K562 (cell line): ENCODE measurements around the gene ASIC3. TPM values are rescaled to one million over a fixed set of nuclear protein-coding genes. Genes with fewer than 3 reads are reported as not detected.
A peak's percentile ranks its signal among the peaks of the same experiment; 100 is the strongest.

Experiments
- CREB5 ChIP-seq: fragments of 250-450 bp; sonication (Bioruptor Pico); IDR thresholded peaks from 2 replicates; pipeline ENCODE4 v1.5.0; 2020; ENCODE audit warnings: mild to moderate bottlenecking
- DDX20 ChIP-seq: fragments of 450-650 bp; IDR thresholded peaks from 2 replicates; pipeline ENCODE4 v1.6.1; 2016; ENCODE audit warnings: missing genetic modification characterization, low read depth, mild to moderate bottlenecking, missing compliant biosample characterization, moderate library complexity
- ETV1 ChIP-seq: fragments of 450-650 bp; conservative IDR thresholded peaks from 2 replicates; pipeline ENCODE4 v1.6.1; 2016; ENCODE audit warnings: missing genetic modification characterization, control low read depth, low read depth, missing compliant biosample characterization
- ETV5 ChIP-seq: sonication (generic); formaldehyde crosslinking; IDR thresholded peaks from 2 replicates; pipeline ENCODE4 v1.4.0; 2020; ENCODE audit warnings: low read depth, mild to moderate bottlenecking, missing genetic modification reagents
- GTF3C2 ChIP-seq: IDR thresholded peaks from 3 replicates; pipeline ENCODE4 v1.6.1; 2011; ENCODE audit warnings: borderline replicate concordance, mild to moderate bottlenecking, moderate library complexity; ENCODE audit not compliant: insufficient read length; ENCODE audit errors: extremely low read depth
- KAT8 ChIP-seq: fragments of 450-650 bp; IDR thresholded peaks from 2 replicates; pipeline ENCODE4 v1.6.1; 2016; ENCODE audit warnings: low read depth, mild to moderate bottlenecking
- NRF1 ChIP-seq, 2 experiments: fragments of 450-650 bp; IDR thresholded peaks in 1 of 2; conservative IDR thresholded peaks in 1 of 2; 2 replicates each; pipeline ENCODE4 v1.6.1; 2014; ENCODE audit warnings: mild to moderate bottlenecking in 2 of 2
- RHOXF2B ChIP-seq: fragments of 250-450 bp; sonication (Bioruptor Pico); conservative IDR thresholded peaks from 2 replicates; pipeline ENCODE4 v1.5.1; 2021
- TAF15 ChIP-seq: fragments of 200-400 bp; formaldehyde crosslinking; IDR thresholded peaks from 2 replicates; pipeline ENCODE4 v1.6.1; 2017; ENCODE audit warnings: mild to moderate bottlenecking, low read depth, low read length, moderate library complexity
- ZNF444 ChIP-seq: fragments of 250-450 bp; sonication (Bioruptor Pico); IDR thresholded peaks from 2 replicates; pipeline ENCODE4 v1.4.0; 2020; ENCODE audit warnings: mild to moderate bottlenecking, moderate library complexity
- polyA plus RNA-seq, 8 experiments: library from polyadenylated mRNA; depleted of rRNA in 4 of 8; stranded (reverse) in 5 of 8; unstranded in 3 of 8; fragments of >200 nt; fragmentation: Nextera tagmentation in 2 of 8; fragmentation: Illumina TruSeq in 1 of 8; extraction: Ambion mirVana in 2 of 8; extraction: Trizol in 1 of 8; gene quantifications; 2 replicates each; pipeline versions ENCODE4 v1.2.1 to v1.2.3, GENCODE V29; 2011 to 2014; ENCODE audit warnings: inconsistent platforms in 1 of 8, missing spikeins in 1 of 8
- total RNA-seq, 7 experiments: library from RNA; depleted of rRNA in 6 of 7; stranded (reverse); fragments of >200 nt in 6 of 7; fragmentation: Illumina TruSeq in 2 of 7; extraction: Trizol in 2 of 7; gene quantifications; 2 replicates each; pipeline versions ENCODE4 v1.2.1 to v1.2.3, GENCODE V29; 2011 to 2021; ENCODE audit warnings: low replicate concordance in 1 of 7
- TF ChIP-seq, protein P1 (sequence below): sonication (generic); formaldehyde crosslinking; IDR thresholded peaks from 2 replicates; pipeline ENCODE4 v1.8.1; 2023; ENCODE audit warnings: mild to moderate bottlenecking, missing genetic modification reagents
- TF ChIP-seq, protein P2 (sequence below): sonication (generic); formaldehyde crosslinking; IDR thresholded peaks from 2 replicates; pipeline ENCODE4 v1.5.0; 2020; ENCODE audit warnings: missing genetic modification reagents
- TF ChIP-seq, protein P3 (sequence below), 2 experiments: fragments of 450-650 bp; IDR thresholded peaks; 2 replicates each; pipeline ENCODE4 v1.6.1; 2016; ENCODE audit warnings: mild to moderate bottlenecking in 2 of 2, borderline replicate concordance in 1 of 2, low read depth in 1 of 2, moderate library complexity in 1 of 2

The ASIC3 gene
- total and polyA plus RNA-seq, 9 of the 15 experiments (the other 6 are each of a cell fraction or from before 2014, with no cell fraction given), result 0.11 to 5.0 (median 0.87) TPM

DNA sequence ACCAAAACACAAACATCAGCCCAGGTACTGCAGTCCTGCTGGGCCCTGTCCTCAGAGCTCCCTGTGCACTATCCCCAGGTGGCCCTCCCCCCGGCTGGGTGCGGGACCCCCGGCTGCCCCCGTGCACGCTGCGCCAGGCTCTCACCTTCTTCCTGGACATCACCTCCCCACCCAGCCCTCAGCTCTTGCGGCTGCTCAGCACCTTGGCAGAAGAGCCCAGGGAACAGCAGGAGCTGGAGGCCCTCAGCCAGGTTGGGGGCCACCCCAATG, 38.4 kb upstream of the ASIC3 start (continued):
- TF ChIP-seq TAF15 (no peak), ETV5 (CRISPR knock-in tag) (0 out of 2 replicates have a peak, but pooled peaks have one; percentile 4), DDX20 (tag) (no peak), RHOXF2B (CRISPR knock-in tag) (0 out of 2 replicates have a peak, but pooled peaks have one; percentile 31), ETV1 (tag) (no peak), KAT8 (no peak), ZNF444 (no peak), CREB5 (no peak), GTF3C2 (no peak), NRF1 (conservative IDR thresholded peaks at IDR 0.05 in 1 of 2, IDR thresholded peaks at IDR 0.05 in 1 of 2) (0 out of 4 replicates have a peak, but pooled peaks have one; percentile 26 to 39)
- TF ChIP-seq, protein P1, sequence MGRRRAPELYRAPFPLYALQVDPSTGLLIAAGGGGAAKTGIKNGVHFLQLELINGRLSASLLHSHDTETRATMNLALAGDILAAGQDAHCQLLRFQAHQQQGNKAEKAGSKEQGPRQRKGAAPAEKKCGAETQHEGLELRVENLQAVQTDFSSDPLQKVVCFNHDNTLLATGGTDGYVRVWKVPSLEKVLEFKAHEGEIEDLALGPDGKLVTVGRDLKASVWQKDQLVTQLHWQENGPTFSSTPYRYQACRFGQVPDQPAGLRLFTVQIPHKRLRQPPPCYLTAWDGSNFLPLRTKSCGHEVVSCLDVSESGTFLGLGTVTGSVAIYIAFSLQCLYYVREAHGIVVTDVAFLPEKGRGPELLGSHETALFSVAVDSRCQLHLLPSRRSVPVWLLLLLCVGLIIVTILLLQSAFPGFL (CRISPR knock-in tag), result 0 out of 2 replicates have a peak, but pooled peaks have one; percentile 64
- TF ChIP-seq, protein P2, sequence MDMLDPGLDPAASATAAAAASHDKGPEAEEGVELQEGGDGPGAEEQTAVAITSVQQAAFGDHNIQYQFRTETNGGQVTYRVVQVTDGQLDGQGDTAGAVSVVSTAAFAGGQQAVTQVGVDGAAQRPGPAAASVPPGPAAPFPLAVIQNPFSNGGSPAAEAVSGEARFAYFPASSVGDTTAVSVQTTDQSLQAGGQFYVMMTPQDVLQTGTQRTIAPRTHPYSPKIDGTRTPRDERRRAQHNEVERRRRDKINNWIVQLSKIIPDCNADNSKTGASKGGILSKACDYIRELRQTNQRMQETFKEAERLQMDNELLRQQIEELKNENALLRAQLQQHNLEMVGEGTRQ, result no peak
- TF ChIP-seq, protein P3, sequence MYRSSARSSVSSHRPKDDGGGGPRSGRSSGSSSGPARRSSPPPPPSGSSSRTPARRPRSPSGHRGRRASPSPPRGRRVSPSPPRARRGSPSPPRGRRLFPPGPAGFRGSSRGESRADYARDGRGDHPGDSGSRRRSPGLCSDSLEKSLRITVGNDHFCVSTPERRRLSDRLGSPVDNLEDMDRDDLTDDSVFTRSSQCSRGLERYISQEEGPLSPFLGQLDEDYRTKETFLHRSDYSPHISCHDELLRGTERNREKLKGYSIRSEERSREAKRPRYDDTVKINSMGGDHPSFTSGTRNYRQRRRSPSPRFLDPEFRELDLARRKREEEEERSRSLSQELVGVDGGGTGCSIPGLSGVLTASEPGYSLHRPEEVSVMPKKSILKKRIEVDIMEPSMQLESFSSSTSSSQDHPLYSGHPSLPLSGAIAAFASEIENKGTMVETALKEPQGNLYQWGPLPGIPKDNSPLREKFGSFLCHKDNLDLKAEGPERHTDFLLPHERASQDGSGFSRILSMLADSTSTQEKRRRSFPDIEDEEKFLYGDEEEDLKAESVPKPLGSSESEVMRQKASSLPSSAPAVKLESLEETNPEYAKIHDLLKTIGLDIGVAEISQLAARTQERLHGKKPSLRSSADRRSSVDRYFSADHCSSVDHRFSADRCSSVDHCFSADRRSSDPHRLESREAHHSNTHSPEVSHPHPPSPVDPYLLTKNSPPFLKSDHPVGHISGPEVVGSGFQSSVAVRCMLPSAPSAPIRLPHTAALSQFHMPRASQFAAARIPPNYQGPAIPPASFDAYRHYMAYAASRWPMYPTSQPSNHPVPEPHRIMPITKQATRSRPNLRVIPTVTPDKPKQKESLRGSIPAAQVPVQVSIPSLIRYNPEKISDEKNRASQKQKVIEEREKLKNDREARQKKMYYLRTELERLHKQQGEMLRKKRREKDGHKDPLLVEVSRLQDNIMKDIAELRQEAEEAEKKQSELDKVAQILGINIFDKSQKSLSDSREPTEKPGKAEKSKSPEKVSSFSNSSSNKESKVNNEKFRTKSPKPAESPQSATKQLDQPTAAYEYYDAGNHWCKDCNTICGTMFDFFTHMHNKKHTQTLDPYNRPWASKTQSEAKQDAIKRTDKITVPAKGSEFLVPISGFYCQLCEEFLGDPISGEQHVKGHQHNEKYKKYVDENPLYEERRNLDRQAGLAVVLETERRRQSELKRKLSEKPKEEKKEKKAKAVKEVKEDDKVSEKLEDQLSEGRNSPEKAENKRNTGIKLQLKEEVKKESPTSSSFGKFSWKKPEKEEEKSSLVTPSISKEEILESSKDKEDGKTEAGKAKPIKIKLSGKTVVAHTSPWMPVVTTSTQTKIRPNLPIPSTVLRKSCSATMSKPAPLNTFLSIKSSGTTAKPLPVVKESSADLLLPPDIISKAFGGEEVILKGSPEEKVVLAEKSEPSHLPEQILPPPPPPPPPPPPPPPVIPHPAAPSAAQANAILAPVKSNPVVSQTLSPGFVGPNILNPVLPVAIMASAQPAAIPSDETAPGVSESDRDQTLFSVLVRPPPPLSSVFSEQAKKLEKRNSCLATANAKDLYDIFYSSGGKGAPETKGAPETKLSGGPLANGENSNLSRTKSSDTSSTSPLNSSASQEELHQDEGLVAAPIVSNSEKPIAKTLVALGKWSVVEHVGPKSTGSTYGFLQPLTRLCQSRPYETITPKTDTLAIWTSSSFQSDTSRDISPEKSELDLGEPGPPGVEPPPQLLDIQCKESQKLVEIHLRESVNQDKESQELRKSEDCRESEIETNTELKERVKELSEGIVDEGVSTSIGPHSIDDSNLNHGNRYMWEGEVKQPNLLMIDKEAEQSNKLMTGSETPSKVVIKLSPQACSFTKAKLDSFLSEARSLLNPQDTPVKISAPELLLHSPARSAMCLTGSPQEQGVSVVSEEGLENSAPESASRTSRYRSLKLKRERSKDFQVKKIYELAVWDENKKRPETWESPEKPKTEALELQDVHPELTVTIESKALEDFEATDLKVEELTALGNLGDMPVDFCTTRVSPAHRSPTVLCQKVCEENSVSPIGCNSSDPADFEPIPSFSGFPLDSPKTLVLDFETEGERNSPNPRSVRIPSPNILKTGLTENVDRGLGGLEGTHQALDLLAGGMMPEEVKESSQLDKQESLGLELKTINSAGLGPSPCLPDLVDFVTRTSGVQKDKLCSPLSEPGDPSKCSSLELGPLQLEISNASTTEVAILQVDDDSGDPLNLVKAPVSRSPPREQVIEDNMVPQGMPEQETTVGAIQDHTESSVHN (IDR thresholded peaks at IDR 0.05; ENCODE audit: borderline replicate concordance in 1 of 2, low read depth in 1 of 2), result no peak
